K562 (cell line): ENCODE data around the gene APLP1. TPM values are rescaled to one million over a fixed set of nuclear protein-coding genes. Genes with fewer than 3 reads are reported as not detected.
"Not testable (repeated sequence)": the region's sequence is repeated elsewhere in the genome, so short reads cannot be mapped to it uniquely, and the experiment has no call there.

Source experiments
- ATAC-seq: fragments of 200-7000 bp; cut with Tn5 transposase; 3 replicates; pipeline ENCODE4 v1.9.1; 2020; ENCODE audit warnings: moderate library complexity
- BruUV-seq: library from RNA; stranded (reverse); fragments of 400-500 nt; replicated peaks from 2 replicates; lab custom pipeline; 2021; lab: Mats Ljungman, UMichigan
- CTCF ChIA-PET: fragments of 300-600 bp; formaldehyde crosslinking; extraction: SDS; loops from one replicate; lab custom pipeline; 2021; ENCODE audit warnings: low intra/inter-chr PET ratio; lab: Yijun Ruan, JAX
- POLR2A ChIA-PET: fragments of 300-600, 350-650 bp; sonication (Branson Sonifier 250); formaldehyde crosslinking; extraction: SDS; loops from one replicate; lab custom pipeline; 2021; ENCODE audit warnings: antibody characterized with exemption, inconsistent platforms; lab: Yijun Ruan, JAX
- DNase-seq, 4 experiments: peaks; one replicate each; pipeline versions ENCODE4 v3.0.0 to v3.0.0-alpha.2; 2011 to 2018; ENCODE audit warnings: low spot score in 3 of 4, mixed read lengths in 3 of 4; ENCODE audit errors: extremely low read depth in 1 of 4
- FAIRE-seq: peaks from 2 replicates; lab custom pipeline; 2011; peaks lifted over from hg19 to GRCh38; lab: Jason Lieb, UNC
- H2AFZ ChIP-seq: 2 replicates; pipeline ENCODE4 v1.6.0; 2011; ENCODE audit warnings: low read depth, low read length, control low read depth, inconsistent platforms
- H3K27ac ChIP-seq: fragments of 200-600 bp; 3 replicates; pipeline ENCODE4 v1.8.0; 2011; ENCODE audit warnings: low read depth, mild to moderate bottlenecking, control low read depth, inconsistent platforms, low read length, moderate library complexity, mixed read lengths; ENCODE audit errors: extremely low read depth
- H3K27me3 ChIP-seq, 2 experiments: fragments of 300-600 bp in 1 of 2; 2 replicates in 1 of 2; 3 replicates in 1 of 2; pipeline versions ENCODE4 v1.6.0 to v1.8.0; 2011; ENCODE audit warnings: inconsistent platforms in 2 of 2, low read length in 2 of 2, mild to moderate bottlenecking in 1 of 2, mixed read lengths in 1 of 2, moderate library complexity in 1 of 2; ENCODE audit not compliant: control insufficient read depth in 2 of 2, insufficient read depth in 2 of 2
- H3K36me3 ChIP-seq: fragments of 300-600 bp; 3 replicates; pipeline ENCODE4 v1.8.0; 2011; ENCODE audit warnings: mild to moderate bottlenecking, low read length, inconsistent platforms; ENCODE audit not compliant: control insufficient read depth, insufficient read depth
- H3K4me1 ChIP-seq, 2 experiments: fragments of 200-600 bp in 1 of 2; replicated peaks in 1 of 2; 2 replicates in 1 of 2; 3 replicates in 1 of 2; pipeline versions ENCODE4 v1.5.1 to v1.8.0; 2011; ENCODE audit warnings: inconsistent platforms in 2 of 2, low read length in 2 of 2, mild to moderate bottlenecking in 1 of 2, mixed read lengths in 1 of 2, moderate library complexity in 1 of 2; ENCODE audit not compliant: control insufficient read depth in 2 of 2, insufficient read depth in 2 of 2
- H3K4me2 ChIP-seq: 2 replicates; pipeline ENCODE4 v1.6.1; 2011; ENCODE audit warnings: low read length, control low read depth, inconsistent platforms, mixed read lengths; ENCODE audit not compliant: insufficient read depth
- H3K4me3 ChIP-seq: fragments of 200-600 bp; sonication (generic), shearing (Covaris generic); 2 replicates; pipeline ENCODE4 v1.5.1; 2016; ENCODE audit warnings: control low read depth, inconsistent platforms
- H3K79me2 ChIP-seq: fragments of 200-600 bp; 3 replicates; pipeline ENCODE4 v1.8.0; 2011; ENCODE audit warnings: low read length, inconsistent platforms; ENCODE audit not compliant: control insufficient read depth, insufficient read depth
- H3K9ac ChIP-seq, 2 experiments: 2 replicates each; pipeline versions ENCODE4 v1.6.0 to v1.6.1; 2011; ENCODE audit warnings: low read depth in 2 of 2, low read length in 2 of 2, control low read depth in 1 of 2, inconsistent platforms in 1 of 2, mild to moderate bottlenecking in 1 of 2, mixed read lengths in 1 of 2; ENCODE audit not compliant: insufficient read depth in 1 of 2
- H3K9me1 ChIP-seq: one replicate; pipeline ENCODE4 v1.6.0; 2011; ENCODE audit warnings: inconsistent platforms, mild to moderate bottlenecking, low read length, moderate library complexity; ENCODE audit not compliant: control insufficient read depth, insufficient read depth
- H3K9me3 ChIP-seq: replicated peaks from 2 replicates; pipeline ENCODE4 v1.5.1; 2011; ENCODE audit warnings: low read depth, low read length, inconsistent platforms; ENCODE audit not compliant: control insufficient read depth, insufficient read depth
- H4K20me1 ChIP-seq: replicated peaks from 2 replicates; pipeline ENCODE4 v1.6.1; 2011; ENCODE audit warnings: low read length, inconsistent platforms, mixed read lengths; ENCODE audit not compliant: control insufficient read depth, insufficient read depth
- SP1 ChIP-seq: sonication (generic); formaldehyde crosslinking; IDR thresholded peaks from 2 replicates; pipeline ENCODE4 v1.8.1; 2022; ENCODE audit warnings: mild to moderate bottlenecking, missing genetic modification reagents
- U2AF2 ChIP-seq: fragments of 200-400 bp; formaldehyde crosslinking; optimal IDR thresholded peaks from 2 replicates; pipeline ENCODE3; 2017; ENCODE audit warnings: low read depth, mild to moderate bottlenecking, low read length
- ZKSCAN8 ChIP-seq: fragments of 200-800 bp; sonication (Bioruptor generic); IDR thresholded peaks from 2 replicates; pipeline ENCODE4 v1.6.1; 2016; ENCODE audit warnings: missing genetic modification characterization, missing compliant biosample characterization
- ZNF589 ChIP-seq: fragments of 200-800 bp; sonication (Bioruptor generic); IDR thresholded peaks from 2 replicates; pipeline ENCODE4 v1.6.1; 2016; ENCODE audit warnings: low read depth, missing genetic modification characterization, missing compliant biosample characterization
- WGBS: fragments of 100-300 bp; shearing (Covaris generic); methylation state at CpG from one replicate; pipeline ENCODE4 v1.1.6; 2016; ENCODE audit warnings: low coverage, mixed read lengths; ENCODE audit not compliant: insufficient coverage; ENCODE audit errors: missing lambda C conversion rate; 5-methylcytosine and 5-hydroxymethylcytosine counted together
- in situ Hi-C: fragments of 300-500 bp; cut with MboI; formaldehyde crosslinking; loops from 4 replicates; pipeline ENCODE4 v1.15.0; 2018; ENCODE audit warnings: inconsistent platforms, mixed read lengths
- intact Hi-C: fragments of 100-400 bp; cut with micrococcal nuclease; formaldehyde crosslinking; loops from 2 replicates; pipeline ENCODE4 v1.14.2; 2022
- polyA plus RNA-seq, 8 experiments: library from polyadenylated mRNA; depleted of rRNA in 4 of 8; stranded (reverse) in 5 of 8; unstranded in 3 of 8; fragments of >200 nt; fragmentation: Nextera tagmentation in 2 of 8; fragmentation: Illumina TruSeq in 1 of 8; extraction: Ambion mirVana in 2 of 8; extraction: Trizol in 1 of 8; gene quantifications; 2 replicates each; pipeline versions ENCODE4 v1.2.1 to v1.2.3, GENCODE V29; 2011 to 2014; ENCODE audit warnings: inconsistent platforms in 1 of 8, missing spikeins in 1 of 8
- total RNA-seq, 7 experiments: library from RNA; depleted of rRNA in 6 of 7; stranded (reverse); fragments of >200 nt in 6 of 7; fragmentation: Illumina TruSeq in 2 of 7; extraction: Trizol in 2 of 7; gene quantifications; 2 replicates each; pipeline versions ENCODE4 v1.2.1 to v1.2.3, GENCODE V29; 2011 to 2021; ENCODE audit warnings: low replicate concordance in 1 of 7

APLP1 gene
- total and polyA plus RNA-seq, 9 of the 15 experiments (the other 6 are each of a cell fraction or from before 2014, with no cell fraction given): 0.69 to 9.9 (median 4.7) TPM

DNA sequence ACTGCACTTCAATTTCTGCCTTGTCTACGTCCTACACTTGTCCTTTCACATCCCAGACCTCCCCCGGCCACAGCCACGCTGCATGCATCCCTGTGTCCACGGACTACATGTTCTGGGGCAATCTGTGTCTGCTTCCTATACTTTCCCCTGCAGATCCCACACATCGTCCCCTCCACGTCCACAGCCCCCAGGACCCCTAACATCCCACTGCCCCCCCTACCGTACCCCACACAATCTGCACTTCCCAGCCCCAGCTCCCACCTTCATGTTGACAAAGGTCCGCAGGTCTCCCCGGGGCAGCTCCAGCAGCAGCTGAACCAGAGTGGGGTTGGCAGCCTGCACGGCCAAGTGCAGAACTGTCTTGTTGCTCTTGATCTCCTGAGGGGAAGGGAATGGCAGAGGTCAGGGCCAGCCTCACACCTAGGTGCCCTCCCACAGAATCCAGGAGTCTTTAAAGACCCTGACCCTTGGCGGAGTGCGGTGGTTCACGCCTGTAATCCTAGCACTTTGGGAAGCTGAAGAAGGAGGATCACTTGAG, 21.8 kb downstream of the APLP1 start (continued):
- no peak for TF ChIP-seq U2AF2
- no peak for TF ChIP-seq SP1 (CRISPR knock-in tag)
- no peak for TF ChIP-seq ZKSCAN8 (CRISPR knock-in tag)
- no peak for TF ChIP-seq ZNF589 (CRISPR knock-in tag)

DNA sequence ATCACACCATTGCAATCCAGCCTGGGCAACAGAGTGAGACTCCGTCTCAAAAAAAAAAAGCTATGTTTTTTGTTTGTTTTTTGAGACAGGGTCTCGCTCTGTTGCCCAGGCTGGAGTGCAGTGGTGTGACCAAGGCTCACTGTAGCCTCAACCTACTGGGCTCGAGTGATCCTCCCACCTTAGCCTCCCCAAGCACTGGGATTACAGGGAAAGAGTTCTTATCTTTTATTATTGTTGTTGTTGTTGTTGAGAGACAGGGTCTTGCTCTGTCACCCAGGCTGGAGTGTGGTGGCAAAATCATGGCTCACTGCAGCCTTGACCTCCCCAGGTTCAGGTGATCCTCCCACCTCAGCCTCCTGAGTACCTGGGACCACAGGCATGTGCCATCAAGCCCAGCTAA, 23.4 kb downstream of the APLP1 start:
- BruUV-seq, H3K4me3 ChIP-seq, H3K9me3 ChIP-seq, H3K27ac ChIP-seq, intact Hi-C loops, H3K4me2 ChIP-seq, H3K79me2 ChIP-seq, H4K20me1 ChIP-seq, H2AFZ ChIP-seq, H3K27me3 ChIP-seq, H3K9ac ChIP-seq, FAIRE-seq, ATAC-seq, H3K4me1 ChIP-seq, in situ Hi-C loops, H3K9me1 ChIP-seq, DNase-seq, CTCF ChIA-PET: not testable (repeated sequence)
- 90% methylated on average over 3 of the region's 3 CpGs for WGBS
- H3K36me3 ChIP-seq: peaks cover 52% of the 10 kb centered on the region; the same call in 2 of the 3 replicates
- POLR2A ChIA-PET: interaction anchor here (0.8 to 1.4 kb wide), 4 partner anchors 8 to 20 kb away, joined by 3 to 6 read pairs (median 4); no protein-coding TSS in a partner anchor
